MCF 10A (cell line): ENCODE results near the gene DIDO1. TPM values are rescaled to one million over a fixed set of nuclear protein-coding genes. Genes with fewer than 3 reads are reported as not detected.

Experiments
- BruUV-seq: library from RNA; stranded (reverse); fragments of 400-500 nt; replicated peaks from 2 replicates; lab custom pipeline; 2021; lab: Mats Ljungman, UMichigan
- CTCF ChIA-PET: fragments of 300-600 bp; sonication (Branson Sonifier 250); formaldehyde crosslinking; extraction: SDS; loops from one replicate; lab custom pipeline; 2021; ENCODE audit warnings: antibody characterized with exemption, inconsistent platforms; lab: Yijun Ruan, JAX
- POLR2A ChIA-PET: fragments of 300-600, 350-650 bp; sonication (Branson Sonifier 250); formaldehyde crosslinking; extraction: SDS; loops from one replicate; lab custom pipeline; 2020; ENCODE audit warnings: antibody characterized with exemption, inconsistent platforms; lab: Yijun Ruan, JAX
- DNase-seq: peaks from one replicate; pipeline ENCODE4 v3.0.0-alpha.2; 2018; ENCODE audit not compliant: unreplicated experiment
- H3K27ac Mint-ChIP-seq: one replicate; pipeline ENCODE4 v1.8.0; 2022; ENCODE audit warnings: mild to moderate bottlenecking, low read depth, mixed read lengths; ENCODE audit not compliant: unreplicated experiment
- H3K27me3 Mint-ChIP-seq: one replicate; pipeline ENCODE4 v1.8.0; 2022; ENCODE audit warnings: mixed read lengths; ENCODE audit not compliant: insufficient read depth, unreplicated experiment
- H3K36me3 Mint-ChIP-seq: one replicate; pipeline ENCODE4 v1.8.0; 2022; ENCODE audit warnings: mild to moderate bottlenecking, moderate library complexity, mixed read lengths; ENCODE audit not compliant: insufficient read depth, unreplicated experiment
- H3K4me1 Mint-ChIP-seq: one replicate; pipeline ENCODE4 v1.8.0; 2022; ENCODE audit warnings: mixed read lengths; ENCODE audit not compliant: insufficient read depth, unreplicated experiment
- H3K4me3 Mint-ChIP-seq: one replicate; pipeline ENCODE4 v1.8.0; 2022; ENCODE audit warnings: mild to moderate bottlenecking, moderate library complexity, mixed read lengths; ENCODE audit not compliant: unreplicated experiment
- H3K9me3 Mint-ChIP-seq: one replicate; pipeline ENCODE4 v1.8.0; 2022; ENCODE audit warnings: mixed read lengths; ENCODE audit not compliant: unreplicated experiment
- CTCF ChIP-seq: fragments of 200-600 bp; IDR thresholded peaks from one replicate; pipeline ENCODE4 v1.8.0; 2022; ENCODE audit warnings: antibody characterized with exemption, mild to moderate bottlenecking; ENCODE audit not compliant: unreplicated experiment
- intact Hi-C: fragments of 100-400 bp; cut with micrococcal nuclease; formaldehyde crosslinking; loops from 2 replicates; pipeline ENCODE4 v1.14.1; 2022
- total RNA-seq: library from RNA; stranded (reverse); gene quantifications from 2 replicates; pipeline ENCODE4 v1.2.3, GENCODE V29; 2022

DIDO1 gene
- total RNA-seq, 1 experiment from 2014 or later = 36.8 TPM

GRCh38 chr20:62881662-62882395, 44.5 kb downstream of the DIDO1 start:
- no peaks in the 10 kb centered on the region for H3K27me3 Mint-ChIP-seq
- POLR2A ChIA-PET = no interaction called here
- peaks cover 39% of the 10 kb centered on the region for H3K36me3 Mint-ChIP-seq
- no peak for DNase-seq
- CTCF ChIA-PET = interaction anchor here (0.8 kb wide), 2 partner anchors 9 to 21 kb away, joined by 3 read pairs; no protein-coding TSS in a partner anchor
- intact Hi-C loops = no loop called here
- no peaks in the 10 kb centered on the region for H3K4me1 Mint-ChIP-seq
- no peaks in the 10 kb centered on the region for H3K9me3 Mint-ChIP-seq
- H3K4me3 Mint-ChIP-seq = no peak overlapping the region
- no TSS peak for BruUV-seq
- TF ChIP-seq CTCF = no peak
- no peak overlapping the region for H3K27ac Mint-ChIP-seq

GRCh38 chr20:62880935-62881661, 45.2 kb downstream of the DIDO1 start:
- CTCF ChIA-PET = interaction anchor here (0.8 kb wide), 1 partner anchor 10 kb away, joined by 3 read pairs; no protein-coding TSS in a partner anchor
- BruUV-seq = no TSS peak
- Mint-ChIP-seq H3K4me3 (no peak overlapping the region), H3K9me3 (no peaks in the 10 kb centered on the region), H3K36me3 (peaks cover 38% of the 10 kb centered on the region), H3K27me3 (no peaks in the 10 kb centered on the region), H3K4me1 (no peaks in the 10 kb centered on the region), H3K27ac (no peak overlapping the region)
- TF ChIP-seq CTCF = no peak
- DNase-seq = no peak
- intact Hi-C loops = no loop called here
- POLR2A ChIA-PET = no interaction called here

GRCh38 chr20:62880147-62880934, 46.0 kb downstream of the DIDO1 start:
- CTCF ChIA-PET = no interaction called here
- Mint-ChIP-seq H3K9me3 (no peaks in the 10 kb centered on the region), H3K27ac (no peak overlapping the region), H3K36me3 (peaks cover 44% of the 10 kb centered on the region), H3K4me1 (no peaks in the 10 kb centered on the region), H3K27me3 (no peaks in the 10 kb centered on the region), H3K4me3 (no peak overlapping the region)
- no peak for TF ChIP-seq CTCF
- intact Hi-C loops = no loop called here
- no peak for DNase-seq
- no TSS peak for BruUV-seq
- POLR2A ChIA-PET = no interaction called here
